ENCODE results near the gene KRT38. TPM values are rescaled to one million over a fixed set of nuclear protein-coding genes. Genes with fewer than 3 reads are reported as not detected.

Gene KRT38
- total RNA-seq = not detected

GRCh38 chr17:41440531-41441033 lies at the start of gene KRT38:
Gene KRT38 (minus strand): TSS chr17:41440983. CDS start chr17:41440921, 62 bp downstream.
- Mint-ChIP-seq H3K4me3 (no peak within 1 kb of the TSS), H3K4me1 (ENCODE audit: low read depth in 2 of 2) (no peaks in the 10 kb centered on the region), H3K27me3 (peaks cover 18 to 29% of the 10 kb centered on the region in 2 donors), H3K27ac (no peak within 1 kb of the TSS), H3K9me3 (no peaks in the 10 kb centered on the region), H3K36me3 (no peaks in the 10 kb centered on the region)
- DNase-seq (ENCODE audit: low spot score) = no peak
- no peak for ATAC-seq

- no peaks in the 10 kb centered on the region for H3K27me3 Mint-ChIP-seq
- no peak for ATAC-seq
Observed at GRCh38 chr17:41489531-41489930, 48.7 kb upstream of the KRT38 start, which contains the start of gene KRT36. Gene KRT36 (minus strand): TSS chr17:41489910. CDS start chr17:41489864, 46 bp downstream.

GRCh38 chr17:41486809-41487530 lies 46.2 kb upstream of the KRT38 start:
- Mint-ChIP-seq H3K9me3 (no peaks in the 10 kb centered on the region), H3K4me3 (no peak overlapping the region), H3K4me1 (ENCODE audit: low read depth in 2 of 2) (no peaks in the 10 kb centered on the region), H3K27ac (no peak overlapping the region), H3K36me3 (no peaks in the 10 kb centered on the region), H3K27me3 (peaks cover 0 to 4% of the 10 kb centered on the region in 2 donors)
- DNase-seq (ENCODE audit: low spot score) = peak; percentile 45
- no peak for ATAC-seq

More at GRCh38 chr17:41489531-41489930, 48.7 kb upstream of the KRT38 start, which contains the start of gene KRT36:
- DNase-seq (ENCODE audit: low spot score) = peak; percentile 26
- no peak within 1 kb of the TSS for H3K27ac Mint-ChIP-seq
- H3K4me3 Mint-ChIP-seq = no peak within 1 kb of the TSS
- no peaks in the 10 kb centered on the region for H3K4me1 Mint-ChIP-seq (ENCODE audit: low read depth in 2 of 2)
- no peaks in the 10 kb centered on the region for H3K9me3 Mint-ChIP-seq
- H3K36me3 Mint-ChIP-seq = no peaks in the 10 kb centered on the region

- H3K36me3 Mint-ChIP-seq = no peaks in the 10 kb centered on the region
- no peaks in the 10 kb centered on the region for H3K9me3 Mint-ChIP-seq
- peaks cover 0 to 4% of the 10 kb centered on the region in 2 donors for H3K27me3 Mint-ChIP-seq
- no peaks in the 10 kb centered on the region for H3K4me1 Mint-ChIP-seq (ENCODE audit: low read depth in 2 of 2)
- H3K4me3 Mint-ChIP-seq = no peak overlapping the region
- H3K27ac Mint-ChIP-seq = no peak overlapping the region
- ATAC-seq (no peak), DNase-seq (ENCODE audit: low spot score) (peak; percentile 10)
Observed at GRCh38 chr17:41486316-41486715, 45.5 kb upstream of the KRT38 start.

- Mint-ChIP-seq H3K4me3 (no peak overlapping the region), H3K4me1 (ENCODE audit: low read depth in 2 of 2) (no peaks in the 10 kb centered on the region), H3K27ac (no peak overlapping the region), H3K9me3 (no peaks in the 10 kb centered on the region), H3K36me3 (no peaks in the 10 kb centered on the region), H3K27me3 (peaks cover 0 to 4% of the 10 kb centered on the region in 2 donors)
- peak; percentile 23 for DNase-seq (ENCODE audit: low spot score)
- ATAC-seq = no peak
Observed at GRCh38 chr17:41484920-41485904, 44.4 kb upstream of the KRT38 start.

- Mint-ChIP-seq H3K36me3 (no peaks in the 10 kb centered on the region), H3K4me3 (no peak overlapping the region), H3K4me1 (ENCODE audit: low read depth in 2 of 2) (no peaks in the 10 kb centered on the region), H3K27ac (no peak overlapping the region), H3K9me3 (no peaks in the 10 kb centered on the region), H3K27me3 (peaks cover 0 to 4% of the 10 kb centered on the region in 2 donors)
- DNase-seq (ENCODE audit: low spot score) (peak; percentile 25), ATAC-seq (no peak)
Observed at GRCh38 chr17:41483991-41484826, 43.4 kb upstream of the KRT38 start.

- H3K36me3 Mint-ChIP-seq = no peaks in the 10 kb centered on the region
- no peaks in the 10 kb centered on the region for H3K4me1 Mint-ChIP-seq (ENCODE audit: low read depth in 2 of 2)
- peaks cover 0 to 4% of the 10 kb centered on the region in 2 donors for H3K27me3 Mint-ChIP-seq
- H3K9me3 Mint-ChIP-seq = no peaks in the 10 kb centered on the region
- DNase-seq (ENCODE audit: low spot score) (no peak), ATAC-seq (no peak)
- H3K27ac Mint-ChIP-seq = no peak overlapping the region
- H3K4me3 Mint-ChIP-seq = no peak overlapping the region
Observed at GRCh38 chr17:41483531-41483930, 42.7 kb upstream of the KRT38 start.

- ATAC-seq (no peak), DNase-seq (ENCODE audit: low spot score) (no peak)
- Mint-ChIP-seq H3K4me3 (no peak within 1 kb of the TSS), H3K36me3 (no peaks in the 10 kb centered on the region), H3K9me3 (no peaks in the 10 kb centered on the region), H3K4me1 (ENCODE audit: low read depth in 2 of 2) (no peaks in the 10 kb centered on the region), H3K27ac (no peak within 1 kb of the TSS), H3K27me3 (peaks cover 0 to 4% of the 10 kb centered on the region in 2 donors)
Observed at GRCh38 chr17:41481036-41481435, 40.3 kb upstream of the KRT38 start, which contains the start of gene KRT35. Gene KRT35 (minus strand): TSS chr17:41481151. CDS start chr17:41481097, 54 bp downstream.

GRCh38 chr17:41480581-41480980 lies 39.8 kb upstream of the KRT38 start:
- Mint-ChIP-seq H3K4me3 (no peak overlapping the region), H3K4me1 (ENCODE audit: low read depth in 2 of 2) (no peaks in the 10 kb centered on the region), H3K27ac (no peak overlapping the region), H3K36me3 (no peaks in the 10 kb centered on the region), H3K9me3 (no peaks in the 10 kb centered on the region), H3K27me3 (peaks cover 0 to 4% of the 10 kb centered on the region in 2 donors)
- DNase-seq (ENCODE audit: low spot score) (no peak), ATAC-seq (no peak)

- Mint-ChIP-seq H3K9me3 (no peaks in the 10 kb centered on the region), H3K4me1 (ENCODE audit: low read depth in 2 of 2) (no peaks in the 10 kb centered on the region), H3K4me3 (no peak overlapping the region), H3K27ac (no peak overlapping the region), H3K27me3 (peaks cover 0 to 4% of the 10 kb centered on the region in 2 donors), H3K36me3 (no peaks in the 10 kb centered on the region)
- no peak for DNase-seq (ENCODE audit: low spot score)
- no peak for ATAC-seq
Observed at GRCh38 chr17:41480136-41480535, 39.4 kb upstream of the KRT38 start.

- DNase-seq (ENCODE audit: low spot score) (no peak), ATAC-seq (no peak)
- H3K27me3 Mint-ChIP-seq = peaks cover under 1 to 5% of the 10 kb centered on the region in 2 donors
- no peaks in the 10 kb centered on the region for H3K9me3 Mint-ChIP-seq
- H3K27ac Mint-ChIP-seq = no peak overlapping the region
- H3K4me3 Mint-ChIP-seq = no peak overlapping the region
- no peaks in the 10 kb centered on the region for H3K4me1 Mint-ChIP-seq (ENCODE audit: low read depth in 2 of 2)
- no peaks in the 10 kb centered on the region for H3K36me3 Mint-ChIP-seq
Observed at GRCh38 chr17:41478237-41478636, 37.5 kb upstream of the KRT38 start.

- Mint-ChIP-seq H3K4me1 (ENCODE audit: low read depth in 2 of 2) (no peaks in the 10 kb centered on the region), H3K27ac (no peak overlapping the region), H3K4me3 (no peak overlapping the region)
Observed at GRCh38 chr17:41476866-41477815, 36.4 kb upstream of the KRT38 start.

More at GRCh38 chr17:41476866-41477815, 36.4 kb upstream of the KRT38 start:
- ATAC-seq (no peak), DNase-seq (ENCODE audit: low spot score) (no peak)
- no peaks in the 10 kb centered on the region for H3K9me3 Mint-ChIP-seq
- peaks cover 7% of the 10 kb centered on the region in 2 donors for H3K27me3 Mint-ChIP-seq
- H3K36me3 Mint-ChIP-seq = no peaks in the 10 kb centered on the region
